ENCODE results near the gene ALAS1. TPM values are rescaled to one million over a fixed set of nuclear protein-coding genes. Genes with fewer than 3 reads are reported as not detected.

ALAS1 gene
- total RNA-seq, 2 donors from 2014 or later = 39.8 to 58.8 TPM

DNA sequence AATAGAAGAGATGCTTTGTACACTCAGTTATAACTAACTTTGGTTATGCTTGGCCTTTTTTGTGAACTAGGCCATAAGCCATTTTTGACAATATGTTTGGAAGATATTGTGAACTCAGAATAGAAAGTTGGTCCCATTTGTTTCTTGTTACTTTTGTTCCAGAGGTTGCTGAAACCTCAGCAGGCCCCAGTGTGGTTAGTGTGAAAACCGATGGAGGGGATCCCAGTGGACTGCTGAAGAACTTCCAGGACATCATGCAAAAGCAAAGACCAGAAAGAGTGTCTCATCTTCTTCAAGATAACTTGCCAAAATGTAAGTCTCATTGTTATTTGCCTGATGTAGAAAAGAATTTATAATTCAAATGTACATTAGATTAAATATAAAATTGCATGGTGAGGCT lies 5.7 kb downstream of the ALAS1 start:
- Histone ChIP-seq H3K27me3 (replicated peaks; ENCODE audit: insufficient read depth) (no peaks in the 10 kb centered on the region), H3K36me3 (peaks cover 0 to 29% of the 10 kb centered on the region in 2 donors), H3K4me3 (no peak overlapping the region), H3K9me3 (no peaks in the 10 kb centered on the region), H3K27ac (peak overlapping the region; percentile 34 to 74), H3K4me1 (replicated peaks) (no peaks in the 10 kb centered on the region)
- 77% methylated on average over 1 of the region's 1 CpG for WGBS
- no peak for DNase-seq (ENCODE audit: low spot score)
- intact Hi-C loops (cut with DNase I) = no loop called here
- no peak for TF ChIP-seq POLR2A (IDR thresholded peaks at IDR 0.05)
- TF ChIP-seq, protein P1, sequence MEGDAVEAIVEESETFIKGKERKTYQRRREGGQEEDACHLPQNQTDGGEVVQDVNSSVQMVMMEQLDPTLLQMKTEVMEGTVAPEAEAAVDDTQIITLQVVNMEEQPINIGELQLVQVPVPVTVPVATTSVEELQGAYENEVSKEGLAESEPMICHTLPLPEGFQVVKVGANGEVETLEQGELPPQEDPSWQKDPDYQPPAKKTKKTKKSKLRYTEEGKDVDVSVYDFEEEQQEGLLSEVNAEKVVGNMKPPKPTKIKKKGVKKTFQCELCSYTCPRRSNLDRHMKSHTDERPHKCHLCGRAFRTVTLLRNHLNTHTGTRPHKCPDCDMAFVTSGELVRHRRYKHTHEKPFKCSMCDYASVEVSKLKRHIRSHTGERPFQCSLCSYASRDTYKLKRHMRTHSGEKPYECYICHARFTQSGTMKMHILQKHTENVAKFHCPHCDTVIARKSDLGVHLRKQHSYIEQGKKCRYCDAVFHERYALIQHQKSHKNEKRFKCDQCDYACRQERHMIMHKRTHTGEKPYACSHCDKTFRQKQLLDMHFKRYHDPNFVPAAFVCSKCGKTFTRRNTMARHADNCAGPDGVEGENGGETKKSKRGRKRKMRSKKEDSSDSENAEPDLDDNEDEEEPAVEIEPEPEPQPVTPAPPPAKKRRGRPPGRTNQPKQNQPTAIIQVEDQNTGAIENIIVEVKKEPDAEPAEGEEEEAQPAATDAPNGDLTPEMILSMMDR (IDR thresholded peaks at IDR 0.05) = no peak
- TF ChIP-seq POLR2AphosphoS5 (IDR thresholded peaks at IDR 0.05) = no peak

DNA sequence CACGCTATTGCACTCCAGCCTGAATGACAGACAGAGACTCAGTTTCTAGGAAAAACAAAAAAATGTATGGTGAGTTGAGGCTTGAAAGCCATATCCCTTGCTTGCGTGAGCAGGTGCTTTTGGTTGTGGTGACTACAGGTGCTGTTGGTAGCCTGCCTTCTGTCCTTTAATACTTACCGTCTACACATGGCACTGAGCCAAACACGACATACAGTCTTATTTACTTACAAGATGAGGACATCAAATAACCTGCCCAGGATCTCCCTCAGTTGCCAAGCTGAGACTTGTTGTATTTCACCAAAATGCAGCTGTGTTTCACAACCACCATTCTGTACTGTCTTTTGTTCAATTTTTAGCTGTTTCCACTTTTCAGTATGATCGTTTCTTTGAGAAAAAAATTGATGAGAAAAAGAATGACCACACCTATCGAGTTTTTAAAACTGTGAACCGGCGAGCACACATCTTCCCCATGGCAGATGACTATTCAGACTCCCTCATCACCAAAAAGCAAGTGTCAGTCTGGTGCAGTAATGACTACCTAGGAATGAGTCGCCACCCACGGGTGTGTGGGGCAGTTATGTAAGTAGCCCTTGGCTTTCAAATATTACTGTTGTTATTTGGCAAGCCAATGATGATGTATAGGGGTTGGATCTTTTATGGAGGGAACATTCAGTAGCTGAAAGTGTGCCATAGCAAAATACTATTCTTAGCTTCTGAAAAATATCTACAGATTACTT lies 6.5 kb downstream of the ALAS1 start:
- WGBS = 43% methylated on average over 10 of the region's 10 CpGs
- Histone ChIP-seq H3K36me3 (peaks cover 0 to 29% of the 10 kb centered on the region in 2 donors), H3K27me3 (replicated peaks; ENCODE audit: insufficient read depth) (no peaks in the 10 kb centered on the region), H3K4me1 (replicated peaks) (no peaks in the 10 kb centered on the region), H3K4me3 (no peak overlapping the region), H3K9me3 (no peaks in the 10 kb centered on the region), H3K27ac (peak overlapping the region; percentile 56 to 74)
- no peak for TF ChIP-seq POLR2A (IDR thresholded peaks at IDR 0.05)
- peak; percentile 94 for TF ChIP-seq POLR2AphosphoS5 (IDR thresholded peaks at IDR 0.05)
- DNase-seq (ENCODE audit: low spot score) = peak; percentile 97
- intact Hi-C loops (cut with DNase I) = no loop called here

DNA sequence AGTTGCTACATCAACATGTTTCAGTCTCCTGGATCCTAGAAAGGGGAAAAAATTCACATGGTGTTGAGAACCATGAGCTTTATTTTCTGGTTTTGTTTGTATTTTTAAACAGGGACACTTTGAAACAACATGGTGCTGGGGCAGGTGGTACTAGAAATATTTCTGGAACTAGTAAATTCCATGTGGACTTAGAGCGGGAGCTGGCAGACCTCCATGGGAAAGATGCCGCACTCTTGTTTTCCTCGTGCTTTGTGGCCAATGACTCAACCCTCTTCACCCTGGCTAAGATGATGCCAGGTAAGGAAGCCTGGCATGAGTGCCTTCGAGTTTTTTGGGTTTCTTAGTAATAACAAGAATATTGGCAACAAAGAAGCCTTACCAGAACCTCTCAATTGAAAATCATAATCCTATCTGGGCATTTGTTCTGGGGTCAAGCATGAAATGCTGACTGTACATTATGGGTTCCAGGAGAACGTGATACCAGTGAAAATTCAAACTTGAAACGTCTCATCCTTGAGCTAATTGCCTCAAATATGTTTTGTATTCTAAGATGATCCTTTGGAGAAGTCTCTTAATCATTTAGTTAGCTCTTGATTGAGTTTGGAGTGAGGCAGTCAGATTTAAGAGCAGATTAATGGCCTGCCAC lies 7.9 kb downstream of the ALAS1 start:
- WGBS = 79% methylated on average over 6 of the region's 6 CpGs
- TF ChIP-seq, protein P1 (IDR thresholded peaks at IDR 0.05) = no peak
- TF ChIP-seq POLR2AphosphoS5 (IDR thresholded peaks at IDR 0.05) = no peak
- TF ChIP-seq POLR2A (IDR thresholded peaks at IDR 0.05) = no peak
- Histone ChIP-seq H3K4me3 (no peak overlapping the region), H3K27me3 (replicated peaks; ENCODE audit: insufficient read depth) (no peaks in the 10 kb centered on the region), H3K4me1 (replicated peaks) (peaks cover 5% of the 10 kb centered on the region), H3K36me3 (peaks cover 0 to 29% of the 10 kb centered on the region in 2 donors), H3K9me3 (no peaks in the 10 kb centered on the region), H3K27ac (peak overlapping the region; percentile 16 to 74)
- intact Hi-C loops (cut with DNase I) = no loop called here
- DNase-seq (ENCODE audit: low spot score) = no peak

DNA sequence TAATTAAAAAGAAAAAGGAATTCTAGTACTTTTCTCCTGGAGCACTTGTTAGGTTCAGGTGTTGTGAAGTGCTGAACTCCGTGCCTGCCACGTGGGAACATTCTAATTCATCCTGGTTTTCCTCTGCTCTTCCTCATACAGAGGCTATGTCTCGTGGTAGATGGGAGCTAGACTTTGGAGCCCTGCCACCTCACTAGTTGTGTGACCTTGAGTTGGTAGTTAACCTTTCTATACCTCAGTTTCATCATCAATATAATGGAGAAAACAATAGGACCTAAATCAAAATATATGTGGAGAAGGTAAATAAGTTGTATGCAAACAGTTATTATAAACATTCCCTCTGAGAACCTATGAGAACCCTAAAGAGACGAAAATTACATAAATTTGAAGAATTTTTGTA lies 10.6 kb downstream of the ALAS1 start:
- 94% methylated on average over 4 of the region's 4 CpGs for WGBS
- Histone ChIP-seq H3K9me3 (no peaks in the 10 kb centered on the region), H3K27ac (no peak overlapping the region), H3K36me3 (peaks cover 4 to 30% of the 10 kb centered on the region in 2 donors), H3K4me1 (replicated peaks) (peaks cover 7% of the 10 kb centered on the region), H3K4me3 (no peak overlapping the region), H3K27me3 (replicated peaks; ENCODE audit: insufficient read depth) (no peaks in the 10 kb centered on the region)
- intact Hi-C loops (cut with DNase I) = no loop called here
- TF ChIP-seq, protein P1 (IDR thresholded peaks at IDR 0.05) = no peak
- no peak for TF ChIP-seq POLR2A (IDR thresholded peaks at IDR 0.05)
- no peak for TF ChIP-seq POLR2AphosphoS5 (IDR thresholded peaks at IDR 0.05)
- no peak for DNase-seq (ENCODE audit: low spot score)

DNA sequence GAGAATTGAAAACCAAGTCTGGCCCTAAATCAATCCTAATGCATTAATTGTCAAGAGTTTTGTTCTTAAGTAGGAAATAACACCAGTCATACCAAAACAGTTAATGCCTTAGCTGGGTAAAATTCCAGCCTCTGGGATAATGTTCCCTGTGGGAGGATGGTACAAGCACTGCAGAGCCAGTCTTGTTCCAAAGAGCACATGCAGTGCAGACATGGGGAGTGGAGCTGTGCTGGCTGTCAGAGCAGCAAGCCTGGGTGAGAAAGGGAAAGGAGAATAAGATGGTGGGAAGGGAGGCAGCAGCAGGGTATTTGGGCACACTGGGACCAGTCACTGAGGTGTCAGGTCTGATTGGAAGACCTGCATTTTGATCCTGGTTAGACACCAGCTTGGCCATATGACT lies 12.1 kb downstream of the ALAS1 start:
- TF ChIP-seq, protein P1 (IDR thresholded peaks at IDR 0.05) = no peak
- TF ChIP-seq POLR2A (IDR thresholded peaks at IDR 0.05) (no peak), POLR2AphosphoS5 (IDR thresholded peaks at IDR 0.05) (no peak)
- intact Hi-C loops (cut with DNase I) = no loop called here
- peaks cover 4 to 25% of the 10 kb centered on the region in 2 donors for H3K36me3 ChIP-seq

More for the DNA sequence above, 12.1 kb downstream of the ALAS1 start:
- no peak overlapping the region for H3K27ac ChIP-seq
- H3K4me1 ChIP-seq (replicated peaks) = peaks cover 7% of the 10 kb centered on the region
- no peaks in the 10 kb centered on the region for H3K9me3 ChIP-seq
- no peak for DNase-seq (ENCODE audit: low spot score)
- H3K27me3 ChIP-seq (replicated peaks; ENCODE audit: insufficient read depth) = no peaks in the 10 kb centered on the region
- H3K4me3 ChIP-seq = no peak overlapping the region

Measured in prostate gland (tissue), 2 donors.